ENCODE data around the gene MAP6D1.

The MAP6D1 gene

GRCh38 chr3:183825456-183826161, at the start of gene MAP6D1 (continued):
- TF ChIP-seq PRDM4 (tag by site-specific recombination; IDR thresholded peaks at IDR 0.05) (peak; percentile 61; the same call in 1 of the 2 replicates), YY1 (tag by site-specific recombination; IDR thresholded peaks at IDR 0.05) (0 out of 2 replicates have a peak, but pooled peaks have one; percentile 18), ATF2 (tag by site-specific recombination; IDR thresholded peaks at IDR 0.05; ENCODE audit: low read depth) (no peak), ZNF677 (tag by site-specific recombination; IDR thresholded peaks at IDR 0.05) (no peak), ZNF791 (tag by site-specific recombination; IDR thresholded peaks at IDR 0.05) (no peak), ZNF248 (tag by site-specific recombination; IDR thresholded peaks at IDR 0.05) (no peak), ZBTB44 (tag by site-specific recombination; IDR thresholded peaks at IDR 0.05) (peak; percentile 77; the same call in 1 of the 2 replicates)

- POLR2A ChIA-PET, result no interaction called here
- Histone ChIP-seq H3K36me3 (ENCODE audit: control insufficient read depth in 2 of 2, insufficient read depth in 1 of 2, low read length in 2 of 2) (peaks cover 0 to 9% of the 10 kb centered on the region in 2 experiments; a peak in 2 of 3 replicates), H3K27ac (ENCODE audit: extremely low read depth, low read depth, low read length) (no peak overlapping the region)
These were observed 48.5 kb upstream of the MAP6D1 start for GRCh38 chr3:183873914-183874313.

More at GRCh38 chr3:183873914-183874313, 48.5 kb upstream of the MAP6D1 start:
- no peaks in the 10 kb centered on the region for H3K4me1 ChIP-seq (ENCODE audit: control insufficient read depth, insufficient read depth, low read length)
- TF ChIP-seq ZNF580 (tag by site-specific recombination; IDR thresholded peaks at IDR 0.05) (no peak), ZNF223 (tag by site-specific recombination; IDR thresholded peaks at IDR 0.05) (no peak), ZNF548 (tag by site-specific recombination; IDR thresholded peaks at IDR 0.05) (no peak), GLIS1 (tag by site-specific recombination; IDR thresholded peaks at IDR 0.05) (no peak), ZNF280D (tag by site-specific recombination; IDR thresholded peaks at IDR 0.05) (no peak)
- CTCF ChIA-PET, result interaction anchor here (0.6 kb wide), 1 partner anchor 393 kb away, joined by 5 read pairs; no protein-coding TSS in a partner anchor
- H3K4me3 ChIP-seq (ENCODE audit: low read depth, low read length), result no peak overlapping the region
- no peaks in the 10 kb centered on the region for H3K9me3 ChIP-seq (ENCODE audit: control insufficient read depth, insufficient read depth, low read depth, low read length)

All from HEK293 (cell line).